K562 (cell line): ENCODE results near the gene CYP11A1. TPM values are rescaled to one million over a fixed set of nuclear protein-coding genes. Genes with fewer than 3 reads are reported as not detected.

Experiments used
- CCNT2 ChIP-seq: IDR thresholded peaks from 2 replicates; pipeline ENCODE4 v1.6.1; 2011; ENCODE audit warnings: borderline replicate concordance, low read depth, mild to moderate bottlenecking, moderate library complexity, mixed read lengths, low read length; ENCODE audit not compliant: insufficient read length; ENCODE audit errors: extremely low read depth
- E2F1 ChIP-seq: sonication (generic); formaldehyde crosslinking; IDR thresholded peaks from 2 replicates; pipeline ENCODE4 v1.8.1; 2023; ENCODE audit warnings: mild to moderate bottlenecking, missing genetic modification reagents, moderate library complexity
- E2F4 ChIP-seq: sonication (generic); formaldehyde crosslinking; IDR thresholded peaks from 2 replicates; pipeline ENCODE4 v1.8.0; 2022; ENCODE audit warnings: mild to moderate bottlenecking, low read depth, missing genetic modification reagents
- FOXA3 ChIP-seq, 2 experiments: fragments of 450-650 bp in 1 of 2; sonication (generic) in 1 of 2; formaldehyde crosslinking; IDR thresholded peaks in 1 of 2; conservative IDR thresholded peaks in 1 of 2; 2 replicates each; pipeline versions ENCODE4 v1.4.0 to v1.8.0; 2020 to 2022; ENCODE audit warnings: mild to moderate bottlenecking in 2 of 2, missing genetic modification reagents in 1 of 2
- GATAD2B ChIP-seq: fragments of 450-650 bp; IDR thresholded peaks from 2 replicates; pipeline ENCODE4 v1.6.1; 2017; ENCODE audit warnings: mild to moderate bottlenecking, borderline replicate concordance
- MAX ChIP-seq: sonication (generic); formaldehyde crosslinking; IDR thresholded peaks from 2 replicates; pipeline ENCODE4 v1.9.0; 2022; ENCODE audit warnings: mild to moderate bottlenecking, missing genetic modification reagents
- MTF1 ChIP-seq: fragments of 250-450 bp; sonication (Bioruptor Pico); IDR thresholded peaks from 2 replicates; pipeline ENCODE4 v1.9.0; 2021; ENCODE audit warnings: moderate library complexity, mild to moderate bottlenecking, inconsistent platforms, borderline replicate concordance
- NCOA4 ChIP-seq: fragments of 450-650 bp; IDR thresholded peaks from 2 replicates; pipeline ENCODE4 v1.6.1; 2018; ENCODE audit warnings: mild to moderate bottlenecking; ENCODE audit not compliant: partially characterized antibody
- NFRKB ChIP-seq: fragments of 450-650 bp; IDR thresholded peaks from 2 replicates; pipeline ENCODE4 v1.6.1; 2016; ENCODE audit warnings: low read depth
- RNF219 ChIP-seq: fragments of 250-450 bp; sonication (Bioruptor Pico); IDR thresholded peaks from 2 replicates; pipeline ENCODE4 v1.5.0; 2022; ENCODE audit warnings: mild to moderate bottlenecking
- SFPQ ChIP-seq: fragments of 200-400 bp; formaldehyde crosslinking; IDR thresholded peaks from 2 replicates; pipeline ENCODE4 v1.6.1; 2017; ENCODE audit warnings: mild to moderate bottlenecking, low read depth, low read length, moderate library complexity
- SP1 ChIP-seq: sonication (generic); formaldehyde crosslinking; IDR thresholded peaks from 2 replicates; pipeline ENCODE4 v1.8.1; 2022; ENCODE audit warnings: mild to moderate bottlenecking, missing genetic modification reagents
- ZNF212 ChIP-seq: fragments of 450-650 bp; formaldehyde crosslinking; IDR thresholded peaks from 2 replicates; pipeline ENCODE4 v1.4.0; 2020; ENCODE audit warnings: mild to moderate bottlenecking
- ZNF395 ChIP-seq: fragments of 200-800 bp; sonication (Bioruptor generic); IDR thresholded peaks from 2 replicates; pipeline ENCODE4 v1.6.1; 2017; ENCODE audit warnings: missing genetic modification characterization, missing compliant biosample characterization
- polyA plus RNA-seq, 8 experiments: library from polyadenylated mRNA; depleted of rRNA in 4 of 8; stranded (reverse) in 5 of 8; unstranded in 3 of 8; fragments of >200 nt; fragmentation: Nextera tagmentation in 2 of 8; fragmentation: Illumina TruSeq in 1 of 8; extraction: Ambion mirVana in 2 of 8; extraction: Trizol in 1 of 8; gene quantifications; 2 replicates each; pipeline versions ENCODE4 v1.2.1 to v1.2.3, GENCODE V29; 2011 to 2014; ENCODE audit warnings: inconsistent platforms in 1 of 8, missing spikeins in 1 of 8
- total RNA-seq, 7 experiments: library from RNA; depleted of rRNA in 6 of 7; stranded (reverse); fragments of >200 nt in 6 of 7; fragmentation: Illumina TruSeq in 2 of 7; extraction: Trizol in 2 of 7; gene quantifications; 2 replicates each; pipeline versions ENCODE4 v1.2.1 to v1.2.3, GENCODE V29; 2011 to 2021; ENCODE audit warnings: low replicate concordance in 1 of 7

Gene CYP11A1
- total and polyA plus RNA-seq, 9 of the 15 experiments (the other 6 are each of a cell fraction or from before 2014, with no cell fraction given), result 0.06 to 0.24 (median 0.10) TPM; not detected in 4

GRCh38 chr15:74389241-74390048 is 22.0 kb upstream of the CYP11A1 start (continued):
- TF ChIP-seq MTF1 (CRISPR knock-in tag) (peak; percentile 81; the same call in 1 of the 2 replicates), ZNF395 (peak; percentile 97), GATAD2B (peak; percentile 99; the same call in 1 of the 2 replicates), MAX (CRISPR knock-in tag) (peak; percentile 78; the same call in 1 of the 2 replicates), CCNT2 (peak; percentile 100), SP1 (CRISPR knock-in tag) (no peak), E2F4 (CRISPR knock-in tag) (no peak), FOXA3 (CRISPR knock-in tag; conservative IDR thresholded peaks at IDR 0.05 in 1 of 2, IDR thresholded peaks at IDR 0.05 in 1 of 2) (peak in 1 of 2 experiments; percentile 53; a peak in 2 of 4 replicates), ZNF212 (CRISPR knock-in tag) (0 out of 2 replicates have a peak, but pooled peaks have one; percentile 68), RNF219 (CRISPR knock-in tag) (no peak), NFRKB (peak; percentile 13; the same call in 1 of the 2 replicates), NCOA4 (peak; percentile 75), E2F1 (peak; percentile 21; the same call in 1 of the 2 replicates), SFPQ (no peak)
